ENCODE results near the gene HNF1A. TPM values are rescaled to one million over a fixed set of nuclear protein-coding genes. Genes with fewer than 3 reads are reported as not detected.
A peak's percentile ranks its signal among the peaks of the same experiment; 100 is the strongest.

HNF1A gene
- total and polyA plus RNA-seq, 7 donors: under 0.01 to 13.2 (median 6.1) TPM; not detected in 1

DNA sequence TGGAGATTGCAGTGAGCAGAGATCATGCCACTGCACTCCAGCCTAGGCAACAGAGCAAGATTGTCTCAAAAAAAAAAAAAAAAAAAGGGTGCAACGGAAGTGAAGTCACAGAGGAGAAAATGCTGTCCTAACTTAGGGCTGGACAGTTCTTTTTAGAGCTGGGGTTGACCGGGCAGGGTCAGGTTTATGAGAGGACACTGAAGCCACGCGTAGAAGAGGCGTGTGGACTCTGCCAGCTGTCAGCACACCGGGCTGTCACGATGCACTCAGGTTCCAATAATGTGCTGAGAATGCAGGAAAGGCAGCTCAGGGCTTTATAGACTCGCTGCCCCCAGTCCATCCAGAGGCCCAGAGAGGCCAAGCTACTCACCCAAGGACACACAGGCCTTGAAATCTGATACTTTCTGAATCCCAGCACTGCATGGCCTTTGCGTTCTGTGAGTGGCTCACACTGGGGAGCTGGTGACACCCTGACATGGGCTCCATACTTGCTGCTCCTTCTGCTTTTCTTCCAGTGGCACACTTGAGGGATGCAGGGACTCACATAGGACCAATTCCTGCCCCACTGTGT, 45.3 kb upstream of the HNF1A start:
- 29 to 71% methylated on average over 9 of the region's 9 CpGs for WGBS, 2 donors
- peak; percentile 28 for DNase-seq
- intact Hi-C loops (cut with DNase I): no loop called here
- H3K27me3 ChIP-seq: no peaks in the 10 kb centered on the region
- H3K27ac ChIP-seq: no peak overlapping the region
- H3K4me3 ChIP-seq: no peak overlapping the region
- H3K9me3 ChIP-seq: no peaks in the 10 kb centered on the region
- peaks cover 0 to 3% (median 0%) of the 10 kb centered on the region in 4 donors for H3K4me1 ChIP-seq
- TF ChIP-seq POLR2A (IDR thresholded peaks at IDR 0.05): no peak
- TF ChIP-seq, protein P1, sequence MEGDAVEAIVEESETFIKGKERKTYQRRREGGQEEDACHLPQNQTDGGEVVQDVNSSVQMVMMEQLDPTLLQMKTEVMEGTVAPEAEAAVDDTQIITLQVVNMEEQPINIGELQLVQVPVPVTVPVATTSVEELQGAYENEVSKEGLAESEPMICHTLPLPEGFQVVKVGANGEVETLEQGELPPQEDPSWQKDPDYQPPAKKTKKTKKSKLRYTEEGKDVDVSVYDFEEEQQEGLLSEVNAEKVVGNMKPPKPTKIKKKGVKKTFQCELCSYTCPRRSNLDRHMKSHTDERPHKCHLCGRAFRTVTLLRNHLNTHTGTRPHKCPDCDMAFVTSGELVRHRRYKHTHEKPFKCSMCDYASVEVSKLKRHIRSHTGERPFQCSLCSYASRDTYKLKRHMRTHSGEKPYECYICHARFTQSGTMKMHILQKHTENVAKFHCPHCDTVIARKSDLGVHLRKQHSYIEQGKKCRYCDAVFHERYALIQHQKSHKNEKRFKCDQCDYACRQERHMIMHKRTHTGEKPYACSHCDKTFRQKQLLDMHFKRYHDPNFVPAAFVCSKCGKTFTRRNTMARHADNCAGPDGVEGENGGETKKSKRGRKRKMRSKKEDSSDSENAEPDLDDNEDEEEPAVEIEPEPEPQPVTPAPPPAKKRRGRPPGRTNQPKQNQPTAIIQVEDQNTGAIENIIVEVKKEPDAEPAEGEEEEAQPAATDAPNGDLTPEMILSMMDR (IDR thresholded peaks at IDR 0.05): no peak
- no peak for TF ChIP-seq EP300 (IDR thresholded peaks at IDR 0.05)
- no peak for TF ChIP-seq POLR2AphosphoS5 (IDR thresholded peaks at IDR 0.05)
- H3K36me3 ChIP-seq: no peaks in the 10 kb centered on the region

DNA sequence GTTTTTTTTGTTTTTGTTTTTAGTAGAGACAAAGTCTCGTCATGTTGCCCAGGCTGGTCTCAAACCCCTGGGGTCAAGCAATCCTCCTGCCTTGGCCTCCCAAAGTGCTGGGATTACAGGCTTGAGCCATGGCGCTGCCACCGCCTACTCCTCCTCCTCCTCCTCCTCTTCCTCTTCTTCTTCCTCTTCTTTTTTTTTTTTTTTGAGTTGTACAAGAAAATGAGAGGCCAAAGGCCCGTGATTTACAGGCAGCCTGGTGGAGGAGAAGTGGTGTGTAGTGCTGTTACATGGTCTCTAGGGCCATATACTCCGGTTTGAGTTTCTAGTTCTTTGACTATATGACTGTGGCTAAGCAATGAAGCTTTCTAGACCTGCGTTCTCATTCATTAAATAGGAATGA, 44.6 kb upstream of the HNF1A start:
- no peak overlapping the region for H3K27ac ChIP-seq
- no peaks in the 10 kb centered on the region for H3K36me3 ChIP-seq
- intact Hi-C loops (cut with DNase I): no loop called here
- peaks cover 0 to 5% (median 0%) of the 10 kb centered on the region in 3 donors for H3K27me3 ChIP-seq
- WGBS, 2 donors: 83 to 84% methylated on average over 6 of the region's 6 CpGs
- DNase-seq: no peak
- H3K4me3 ChIP-seq: no peak overlapping the region
- TF ChIP-seq EP300 (IDR thresholded peaks at IDR 0.05) (no peak), POLR2A (IDR thresholded peaks at IDR 0.05) (no peak), POLR2AphosphoS5 (IDR thresholded peaks at IDR 0.05) (no peak)
- TF ChIP-seq, protein P1 (IDR thresholded peaks at IDR 0.05): no peak
- H3K9me3 ChIP-seq: no peaks in the 10 kb centered on the region
- H3K4me1 ChIP-seq: peaks cover 0 to 3% (median 0%) of the 10 kb centered on the region in 4 donors

DNA sequence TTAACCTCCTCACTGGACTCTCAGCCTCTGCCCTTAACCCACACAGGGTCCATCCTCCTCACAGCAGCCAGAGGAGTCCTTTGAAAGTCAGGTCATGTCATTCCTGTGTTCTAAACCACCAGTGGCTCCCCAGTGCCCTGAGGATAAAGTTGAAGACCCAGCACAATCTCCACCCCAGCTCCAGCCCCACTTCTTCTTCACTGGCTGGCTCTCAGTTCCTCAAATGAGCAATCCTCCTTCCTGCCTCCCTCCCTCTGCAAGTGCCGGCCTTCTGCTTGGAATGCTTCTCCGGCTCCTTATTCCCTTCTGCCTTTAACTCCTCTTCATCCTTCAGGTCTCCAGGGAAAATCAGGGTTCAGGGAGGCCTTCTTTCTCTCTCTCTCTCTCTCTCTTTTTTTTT, 42.1 kb upstream of the HNF1A start:
- Histone ChIP-seq H3K4me1 (peaks cover 0 to 3% (median 0%) of the 10 kb centered on the region in 4 donors), H3K36me3 (no peaks in the 10 kb centered on the region), H3K27me3 (peaks cover 0 to 5% (median 0%) of the 10 kb centered on the region in 3 donors), H3K27ac (no peak overlapping the region), H3K4me3 (no peak overlapping the region), H3K9me3 (no peaks in the 10 kb centered on the region)
- intact Hi-C loops (cut with DNase I): no loop called here
- DNase-seq: no peak
- 57 to 61% methylated on average over 2 of the region's 2 CpGs for WGBS, 2 donors
- TF ChIP-seq, protein P1 (IDR thresholded peaks at IDR 0.05): no peak
- no peak for TF ChIP-seq EP300 (IDR thresholded peaks at IDR 0.05)
- no peak for TF ChIP-seq POLR2AphosphoS5 (IDR thresholded peaks at IDR 0.05)
- TF ChIP-seq POLR2A (IDR thresholded peaks at IDR 0.05): no peak

DNA sequence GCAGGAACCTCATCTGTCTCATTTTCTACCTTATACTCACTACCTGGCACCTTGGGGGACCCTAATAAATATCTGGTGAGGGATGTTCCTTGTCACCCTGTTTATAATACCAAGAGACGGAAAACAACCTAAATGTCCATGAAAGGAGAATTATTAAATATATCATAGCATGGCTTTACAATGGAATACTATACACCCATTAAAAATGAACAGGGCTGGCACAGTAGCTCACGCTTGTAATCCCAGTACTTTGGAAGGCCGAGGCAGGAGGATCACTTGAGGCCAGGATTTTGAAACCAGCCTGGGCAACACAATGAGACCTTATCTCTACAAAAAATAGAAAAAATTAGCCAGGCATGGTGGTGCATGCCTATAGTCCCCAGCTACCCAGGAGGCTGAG, 39.8 kb upstream of the HNF1A start:
- Histone ChIP-seq H3K4me1 (peaks cover 0 to 3% (median 0%) of the 10 kb centered on the region in 4 donors), H3K4me3 (no peak overlapping the region), H3K36me3 (no peaks in the 10 kb centered on the region), H3K27me3 (peaks cover 0 to 5% (median 0%) of the 10 kb centered on the region in 3 donors), H3K27ac (no peak overlapping the region), H3K9me3 (no peaks in the 10 kb centered on the region)
- no peak for DNase-seq
- 77 to 95% methylated on average over 3 of the region's 3 CpGs for WGBS, 2 donors
- TF ChIP-seq POLR2A (IDR thresholded peaks at IDR 0.05) (no peak), POLR2AphosphoS5 (IDR thresholded peaks at IDR 0.05) (no peak), EP300 (IDR thresholded peaks at IDR 0.05) (no peak)
- TF ChIP-seq, protein P1 (IDR thresholded peaks at IDR 0.05): no peak
- intact Hi-C loops (cut with DNase I): no loop called here

DNA sequence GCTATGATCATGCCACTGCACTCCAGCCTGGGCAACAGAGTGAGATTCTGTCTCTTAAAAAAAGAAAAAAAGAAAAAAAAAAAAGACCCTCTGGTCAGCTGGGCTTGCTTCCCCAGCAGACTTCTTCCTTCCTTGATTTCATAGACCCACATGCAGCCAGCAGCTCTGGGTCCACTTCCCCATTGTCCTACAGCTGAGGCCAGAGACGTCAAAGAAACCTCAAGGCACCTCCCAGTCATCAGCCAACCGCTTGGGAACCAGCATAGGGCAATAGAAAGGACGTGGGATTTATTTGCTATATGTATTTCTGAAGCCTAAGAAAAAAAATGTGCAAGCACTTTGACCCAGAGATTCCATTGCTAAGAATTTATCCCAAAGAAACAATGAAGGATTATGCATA, 38.8 kb upstream of the HNF1A start:
- intact Hi-C loops (cut with DNase I): no loop called here
- H3K27ac ChIP-seq: peak overlapping the region in 1 of 4 donors; percentile 39
- H3K27me3 ChIP-seq: peaks cover 0 to 5% (median 0%) of the 10 kb centered on the region in 3 donors
- TF ChIP-seq EP300 (IDR thresholded peaks at IDR 0.05): no peak
- TF ChIP-seq, protein P1 (IDR thresholded peaks at IDR 0.05): no peak
- no peak for TF ChIP-seq POLR2A (IDR thresholded peaks at IDR 0.05)
- TF ChIP-seq POLR2AphosphoS5 (IDR thresholded peaks at IDR 0.05): no peak
- WGBS, 2 donors: 25 to 29% methylated on average over 3 of the region's 3 CpGs
- no peak overlapping the region for H3K4me3 ChIP-seq
- no peaks in the 10 kb centered on the region for H3K36me3 ChIP-seq
- H3K4me1 ChIP-seq: peaks cover 0 to 3% (median 0%) of the 10 kb centered on the region in 4 donors
- H3K9me3 ChIP-seq: no peaks in the 10 kb centered on the region
- peak; percentile 74 for DNase-seq
